ENCODE measurements around the gene PABPN1.

The PABPN1 gene

GRCh38 chr14:23326491-23327332 is 5.5 kb downstream of the PABPN1 start:
- DNase-seq (ENCODE audit: low spot score) = no peak

- peak; percentile 84 for DNase-seq (ENCODE audit: low spot score)
Measured at GRCh38 chr14:23327947-23328744, 6.9 kb downstream of the PABPN1 start.

- no peak for DNase-seq (ENCODE audit: low spot score)
Measured at GRCh38 chr14:23335623-23336022, 14.4 kb downstream of the PABPN1 start.

DNA sequence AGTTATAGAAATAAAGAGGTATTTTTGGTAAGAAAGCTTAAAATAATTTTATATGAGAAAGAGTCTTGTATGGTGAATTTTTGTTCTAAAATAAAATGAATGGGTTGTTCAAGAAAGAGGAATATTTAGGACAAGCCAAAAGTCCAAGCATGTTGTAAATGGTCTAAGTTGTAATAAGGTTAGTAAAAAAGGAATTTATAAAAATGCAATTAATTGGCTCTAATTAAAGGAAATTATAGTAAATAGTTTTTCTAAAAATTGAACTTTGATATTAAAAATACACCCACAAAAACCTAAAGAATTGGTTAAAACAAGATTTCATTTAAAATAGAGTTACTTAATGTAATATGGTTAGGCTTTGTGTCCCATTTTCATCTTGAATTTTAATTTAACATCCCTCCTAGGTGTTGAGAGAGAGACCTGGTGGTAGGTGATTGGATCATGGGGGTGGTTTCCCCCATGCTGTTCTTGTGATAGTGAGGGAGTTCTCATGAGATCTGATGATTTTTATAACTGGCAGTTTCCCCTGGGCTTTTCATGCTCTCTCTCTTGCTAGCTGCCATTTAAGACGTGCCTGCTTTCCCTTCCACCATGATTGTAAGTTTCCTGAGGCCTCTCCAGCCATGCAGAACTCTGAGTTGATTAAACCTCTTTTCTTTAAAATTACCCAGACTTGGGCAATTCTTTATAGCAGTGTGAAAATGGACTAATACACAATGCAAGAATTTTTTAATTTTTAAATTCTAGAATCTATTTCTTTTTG is 18.4 kb downstream of the PABPN1 start:
- DNase-seq (ENCODE audit: low spot score) = no peak

DNA sequence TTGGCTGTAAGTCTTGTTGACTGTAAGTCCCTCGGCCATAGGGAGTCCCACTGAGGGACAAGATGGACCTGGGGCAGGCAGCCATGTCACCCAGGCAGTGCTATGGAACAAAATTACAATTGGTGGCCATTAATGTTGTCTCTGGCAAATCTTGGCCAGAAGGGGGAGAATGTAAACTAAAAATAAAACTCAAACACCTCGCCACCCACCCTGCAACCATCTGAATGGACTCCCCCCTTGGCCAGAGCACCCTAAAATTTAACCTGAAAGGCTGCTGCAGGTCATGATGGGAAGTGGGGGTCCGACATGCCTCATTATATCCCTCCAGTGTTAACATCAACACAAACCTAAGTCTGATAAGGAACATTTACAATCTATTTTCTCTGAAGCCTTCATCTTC is 23.2 kb downstream of the PABPN1 start:
- DNase-seq (ENCODE audit: low spot score) = no peak

GRCh38 chr14:23345987-23346692 is 24.9 kb downstream of the PABPN1 start:
- no peak for DNase-seq (ENCODE audit: low spot score)

DNA sequence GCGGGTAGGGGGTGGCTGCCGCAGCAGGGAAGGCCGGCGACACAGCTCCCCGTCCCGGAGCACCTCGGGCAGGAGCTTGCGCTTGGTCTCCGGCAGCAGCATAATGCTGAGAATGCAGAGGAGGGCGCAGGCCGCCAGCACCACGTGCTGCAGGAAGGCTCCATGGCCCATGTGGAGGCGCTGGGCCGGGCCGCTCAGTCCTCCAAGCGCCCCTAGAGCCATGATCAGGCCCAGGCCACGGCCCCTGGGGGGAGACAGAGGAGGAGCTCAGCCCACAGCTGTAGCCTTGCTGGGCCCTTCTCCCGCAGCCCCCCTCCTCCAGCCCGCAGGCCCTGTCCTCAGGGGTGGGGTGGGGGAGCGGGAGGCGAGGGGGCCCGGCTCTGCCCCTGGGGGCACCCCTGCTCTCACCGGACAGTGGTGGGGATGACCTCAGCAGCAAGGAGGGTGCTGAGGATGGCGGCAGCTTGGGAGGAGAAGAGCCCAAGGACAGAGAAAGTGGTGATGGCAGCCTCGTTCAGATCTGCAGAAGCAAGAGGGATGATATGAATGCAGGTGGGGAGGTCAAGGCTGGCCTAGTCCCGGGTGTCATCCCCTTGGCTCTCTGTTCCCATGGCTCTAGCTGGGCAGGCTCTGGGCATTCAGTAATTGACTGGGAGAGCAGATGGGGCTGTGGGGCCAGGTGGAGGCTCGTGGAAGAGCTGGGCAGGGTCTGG is 25.6 kb downstream of the PABPN1 start:
- no peak for DNase-seq (ENCODE audit: low spot score)

DNA sequence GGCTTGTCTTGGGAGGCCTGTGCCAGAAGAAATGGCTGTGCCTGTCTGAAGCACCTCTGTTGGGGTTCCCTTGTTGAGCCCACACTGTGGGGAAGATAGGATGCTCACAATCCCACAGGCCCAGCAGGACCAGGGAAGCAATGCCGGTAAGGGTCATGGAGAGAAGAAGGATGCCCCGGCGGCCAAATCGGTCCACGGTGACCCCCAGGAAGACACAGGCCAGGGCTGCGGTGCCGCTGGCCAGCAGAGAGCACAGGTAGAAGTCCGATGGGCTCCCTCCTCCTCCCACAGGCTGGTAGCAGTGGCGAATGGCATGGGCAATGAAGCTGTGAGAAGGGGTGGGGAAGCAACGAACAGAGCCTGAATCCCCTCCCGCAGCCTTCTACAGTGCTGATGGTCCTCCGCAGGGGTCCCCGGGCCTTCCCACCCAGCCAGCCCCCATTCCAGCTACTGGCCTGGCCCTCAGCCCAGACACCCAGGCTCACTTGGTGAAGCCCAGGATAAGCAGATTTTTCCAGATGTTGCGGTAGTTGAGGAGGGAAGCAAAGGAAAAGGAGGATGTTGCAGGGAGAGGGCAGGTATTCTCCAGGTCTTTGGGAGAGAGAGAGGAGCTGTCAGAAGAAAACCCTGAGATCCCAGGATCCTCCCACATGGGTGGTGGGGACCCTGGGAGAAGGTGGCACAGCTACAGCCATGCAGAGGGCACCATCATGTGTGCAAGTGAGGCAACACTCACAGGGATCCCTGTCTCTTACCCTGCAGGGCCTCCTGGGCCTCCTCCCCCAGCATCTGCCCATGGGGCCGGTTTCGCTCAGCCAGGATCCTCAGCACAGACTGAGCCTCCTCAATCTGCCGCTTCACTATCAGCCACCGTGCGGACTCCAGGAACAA is 26.4 kb downstream of the PABPN1 start:
- no peak for DNase-seq (ENCODE audit: low spot score)

GRCh38 chr14:23348297-23348655 is 27.0 kb downstream of the PABPN1 start:
- DNase-seq (ENCODE audit: low spot score) = no peak

- no peak for DNase-seq (ENCODE audit: low spot score)
Measured at GRCh38 chr14:23349156-23349845, 28.0 kb downstream of the PABPN1 start.

GRCh38 chr14:23351681-23352505 is 30.6 kb downstream of the PABPN1 start:
- DNase-seq (ENCODE audit: low spot score) = no peak

DNA sequence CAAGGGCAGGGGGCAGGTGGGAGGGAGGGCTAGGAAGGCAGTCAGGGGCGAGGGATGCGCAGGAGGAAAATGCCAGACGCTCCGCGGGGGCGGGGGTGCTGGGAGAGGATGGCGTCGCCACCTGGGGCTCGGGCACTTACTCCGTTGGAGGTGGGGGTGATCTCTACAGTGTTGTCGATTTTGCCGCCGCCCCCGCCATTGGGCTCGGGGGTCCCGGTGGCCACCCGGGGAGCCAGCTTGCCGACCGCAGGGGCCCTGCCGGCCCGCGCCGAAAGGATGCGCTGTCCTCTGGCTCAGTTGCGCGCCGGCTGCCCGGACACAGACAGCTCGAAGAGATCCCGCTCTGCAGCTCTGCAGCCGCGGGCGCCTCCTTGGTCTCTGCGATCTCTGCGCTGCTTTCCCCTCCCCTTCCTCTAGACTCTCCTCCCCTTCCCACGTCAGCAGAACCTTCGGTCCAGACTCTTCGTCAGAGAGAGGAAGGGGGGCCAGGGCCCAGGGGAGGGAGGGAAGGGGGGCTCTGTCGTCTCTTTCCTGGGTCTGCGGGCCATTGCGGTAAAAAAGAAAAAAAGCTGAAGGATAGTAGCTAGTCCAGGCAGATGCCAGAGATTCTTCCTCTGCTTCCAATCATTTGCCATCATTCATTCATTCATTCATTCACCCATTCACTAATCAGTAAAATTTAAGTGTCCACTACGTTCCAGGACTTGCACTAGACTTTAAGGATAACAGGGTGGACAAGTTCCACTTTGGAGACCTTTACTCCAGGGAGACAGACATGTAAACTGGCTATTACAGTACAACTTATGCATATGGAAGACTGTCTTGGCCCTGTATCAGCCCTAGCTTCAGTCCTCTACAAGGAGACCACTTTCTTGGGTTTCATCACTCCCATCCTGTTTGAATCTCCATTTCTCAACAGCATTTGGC is 31.5 kb downstream of the PABPN1 start, which contains the start of gene SLC22A17:
SLC22A17 (minus strand) TSS at position 382 of the 927 bp plus-strand sequence.
- DNase-seq (ENCODE audit: low spot score) = peak; percentile 47

DNA sequence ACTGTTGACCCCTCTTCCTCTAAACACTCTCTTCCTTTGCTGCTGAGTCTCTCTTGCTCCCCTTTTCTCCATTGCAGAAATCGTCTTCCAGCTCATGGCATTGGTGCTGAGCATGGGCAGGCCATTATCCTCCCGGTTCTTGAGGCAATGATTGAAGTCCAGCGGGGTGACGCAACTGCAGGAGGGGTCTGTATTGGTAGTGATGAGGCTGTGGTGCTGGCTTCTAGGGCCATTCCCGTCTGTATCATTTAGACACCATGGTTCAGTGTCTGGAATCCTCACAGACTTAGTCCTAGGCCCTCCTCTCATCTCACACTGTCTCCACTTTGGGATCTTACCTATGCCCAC is 32.1 kb downstream of the PABPN1 start:
- DNase-seq (ENCODE audit: low spot score) = no peak

GRCh38 chr14:23354990-23355389 is 33.7 kb downstream of the PABPN1 start:
- DNase-seq (ENCODE audit: low spot score) = no peak

- DNase-seq (ENCODE audit: low spot score) = no peak
Measured at GRCh38 chr14:23355871-23356435, 34.7 kb downstream of the PABPN1 start.

- no peak for DNase-seq (ENCODE audit: low spot score)
Measured at GRCh38 chr14:23356662-23357061, 35.4 kb downstream of the PABPN1 start.

GRCh38 chr14:23357261-23357660 is 36.0 kb downstream of the PABPN1 start:
- DNase-seq (ENCODE audit: low spot score) = no peak
